GM12878 (cell line): ENCODE measurements around the gene PARM1. TPM values are rescaled to one million over a fixed set of nuclear protein-coding genes. Genes with fewer than 3 reads are reported as not detected.

Source experiments
- ATAC-seq: fragments of 200-7000 bp; cut with Tn5 transposase; 3 replicates; pipeline ENCODE4 v1.9.1; 2020; ENCODE audit warnings: mild to moderate bottlenecking, moderate library complexity
- BruUV-seq: library from RNA; stranded (reverse); fragments of 400-500 nt; replicated peaks from 2 replicates; lab custom pipeline; 2021; lab: Mats Ljungman, UMichigan
- CTCF ChIA-PET: fragments of 300-600 bp; sonication (Branson Sonifier 250); formaldehyde crosslinking; extraction: SDS; loops from one replicate; lab custom pipeline; 2021; ENCODE audit warnings: inconsistent platforms; lab: Yijun Ruan, JAX
- POLR2A ChIA-PET: fragments of 350-600 bp; formaldehyde crosslinking; extraction: SDS; loops from one replicate; lab custom pipeline; 2021; ENCODE audit warnings: inconsistent platforms; lab: Charles Lee
- RAD21 ChIA-PET: fragments of 300-600 bp; sonication (Branson Sonifier 250); formaldehyde crosslinking; loops from one replicate; lab custom pipeline; 2023; ENCODE audit warnings: antibody characterized with exemption; ENCODE audit not compliant: unreplicated experiment; lab: Charles Lee
- SMC1A ChIA-PET: fragments of 300-600 bp; sonication (Branson Sonifier 250); formaldehyde crosslinking; loops from one replicate; lab custom pipeline; 2023; ENCODE audit not compliant: unreplicated experiment, uncharacterized antibody; lab: Charles Lee
- DNase-seq: peaks from one replicate; pipeline ENCODE4 v3.0.0-alpha.2; 2011; ENCODE audit warnings: low read depth, low spot score
- FAIRE-seq: peaks from 3 replicates; lab custom pipeline; 2011; peaks lifted over from hg19 to GRCh38; lab: Jason Lieb, UNC
- H2AFZ ChIP-seq: 2 replicates; pipeline ENCODE4 v1.6.0; 2011; ENCODE audit warnings: low read depth, low read length, control low read depth; ENCODE audit not compliant: control insufficient read depth
- H3K27ac ChIP-seq: 2 replicates; pipeline ENCODE4 v1.5.1; 2011; ENCODE audit warnings: control low read depth; ENCODE audit not compliant: control insufficient read depth, insufficient read depth
- H3K27me3 ChIP-seq, 2 experiments: replicated peaks in 1 of 2; 2 replicates each; pipeline versions ENCODE4 v1.6.0 to v1.6.1; 2011; ENCODE audit warnings: low read length in 1 of 2; ENCODE audit not compliant: control insufficient read depth in 2 of 2, insufficient read depth in 2 of 2
- H3K36me3 ChIP-seq, 2 experiments: 2 replicates each; pipeline ENCODE4 v1.5.1; 2011; ENCODE audit warnings: low read length in 1 of 2; ENCODE audit not compliant: control insufficient read depth in 2 of 2, insufficient read depth in 2 of 2
- H3K4me1 ChIP-seq: 2 replicates; pipeline ENCODE4 v1.6.1; 2011; ENCODE audit warnings: mild to moderate bottlenecking, low read length, moderate library complexity, mixed read lengths; ENCODE audit not compliant: control insufficient read depth, insufficient read depth
- H3K4me2 ChIP-seq: 2 replicates; pipeline ENCODE4 v1.6.0; 2011; ENCODE audit warnings: control low read depth; ENCODE audit not compliant: control insufficient read depth, insufficient read depth
- H3K4me3 ChIP-seq: fragments of 200-600 bp; sonication (generic); 2 replicates; pipeline ENCODE4 v1.5.1; 2016
- H3K79me2 ChIP-seq: 2 replicates; pipeline ENCODE4 v1.6.0; 2011; ENCODE audit warnings: low read length; ENCODE audit not compliant: control insufficient read depth, insufficient read depth
- H3K9ac ChIP-seq: 2 replicates; pipeline ENCODE4 v1.8.0; 2011; ENCODE audit warnings: low read length, control low read depth, mixed read lengths; ENCODE audit not compliant: control insufficient read depth, insufficient read depth
- H3K9me3 ChIP-seq: replicated peaks from 3 replicates; pipeline ENCODE4 v1.5.1; 2011; ENCODE audit warnings: mild to moderate bottlenecking, low read length; ENCODE audit not compliant: control insufficient read depth, insufficient read depth
- H4K20me1 ChIP-seq: 2 replicates; pipeline ENCODE4 v1.6.0; 2011; ENCODE audit not compliant: control insufficient read depth, insufficient read depth
- E2F4 ChIP-seq: IDR thresholded peaks from 2 replicates; pipeline ENCODE4 v1.6.1; 2012; ENCODE audit warnings: low read depth, low read length, improper control_type of control experiment
- ELK1 ChIP-seq: IDR thresholded peaks from 2 replicates; pipeline ENCODE4 v1.6.1; 2012; ENCODE audit warnings: low read depth, low read length, improper control_type of control experiment
- WGBS: methylation state at CpG from one replicate; pipeline ENCODE4 v1.1.6; 2016; ENCODE audit warnings: low lambda C conversion rate; ENCODE audit not compliant: insufficient replicate concordance, insufficient coverage; ENCODE audit errors: missing lambda C conversion rate; 5-methylcytosine and 5-hydroxymethylcytosine counted together
- in situ Hi-C: fragments of 300-500 bp; cut with MboI; formaldehyde crosslinking; loops from 9 replicates; pipeline ENCODE4 v1.14.3; 2018; ENCODE audit warnings: mixed read lengths
- intact Hi-C: fragments of 100-400 bp; cut with micrococcal nuclease; formaldehyde crosslinking; loops from one replicate; pipeline ENCODE4 v1.14.2; 2022; ENCODE audit not compliant: unreplicated experiment
- polyA plus RNA-seq, 11 experiments: library from polyadenylated mRNA; depleted of rRNA in 4 of 11; unstranded in 6 of 11; stranded (reverse) in 5 of 11; fragments of >200 nt; fragmentation: Nextera tagmentation in 4 of 11; fragmentation: Illumina TruSeq in 1 of 11; extraction: Ambion mirVana in 4 of 11; extraction: Trizol in 1 of 11; gene quantifications; 1 replicate in 1 of 11; 2 replicates in 10 of 11; pipeline versions ENCODE4 v1.2.1 to v1.2.3, GENCODE V29; 2011 to 2016; ENCODE audit warnings: inconsistent platforms in 2 of 11, missing spikeins in 2 of 11, low read depth in 1 of 11
- total RNA-seq, 4 experiments: library from RNA; depleted of rRNA in 3 of 4; stranded (reverse); fragments of >200 nt in 3 of 4; fragmentation: Illumina TruSeq in 1 of 4; extraction: Trizol in 1 of 4; gene quantifications; 2 replicates each; pipeline versions ENCODE4 v1.2.1 to v1.2.3, GENCODE V29; 2013 to 2021

PARM1 gene
- total and polyA plus RNA-seq, 10 of the 15 experiments (the other 5 are each of a cell fraction or from before 2014, with no cell fraction given) = 13.9 to 56.2 (median 41.3) TPM

GRCh38 chr4:74950200-74950599, 17.3 kb downstream of the PARM1 start (continued):
- no peak for TF ChIP-seq ELK1
- TF ChIP-seq, all 136 proteins: peak for 0

- ATAC-seq (no peak), FAIRE-seq (no peak), DNase-seq (no peak)
- no peak for TF ChIP-seq E2F4
- ChIA-PET CTCF (interaction anchor here (1.3 kb wide), 1 partner anchor 16 kb away, joined by 3 read pairs; no protein-coding TSS in a partner anchor), RAD21 (no interaction called here), SMC1A (interaction anchor here (1.1 kb wide), 1 partner anchor 17 kb away, joined by 4 read pairs; no protein-coding TSS in a partner anchor), POLR2A (interaction anchor here (0.6 kb wide), 1 partner anchor 41 kb away, joined by 4 read pairs; no protein-coding TSS in a partner anchor)
- Histone ChIP-seq H2AFZ (no peak overlapping the region), H3K9me3 (peaks cover 2% of the 10 kb centered on the region; the same call in 1 of the 3 replicates), H3K27ac (no peak overlapping the region), H3K36me3 (no peaks in the 10 kb centered on the region; a peak in 1 of 4 replicates), H3K4me1 (no peaks in the 10 kb centered on the region; the same call in 1 of the 2 replicates), H3K27me3 (no peaks in the 10 kb centered on the region), H3K4me3 (no peak overlapping the region), H3K79me2 (no peaks in the 10 kb centered on the region), H4K20me1 (no peaks in the 10 kb centered on the region), H3K4me2 (no peak overlapping the region), H3K9ac (no peak overlapping the region)
- in situ Hi-C loops (no loop called here), intact Hi-C loops (no loop called here)
- WGBS = 87% methylated on average over 5 of the region's 5 CpGs
- BruUV-seq = no TSS peak
Observed at GRCh38 chr4:74950882-74951281, 18.0 kb downstream of the PARM1 start.
